T-helper 17 cell (primary cell): ENCODE results near the gene COL11A1. TPM values are rescaled to one million over a fixed set of nuclear protein-coding genes. Genes with fewer than 3 reads are reported as not detected.
"Not testable (repeated sequence)": the region's sequence is repeated elsewhere in the genome, so short reads cannot be mapped to it uniquely, and the experiment has no call there.

Experiments used
- ATAC-seq: fragments of 150-1000 bp; cut with Tn5 transposase; 2 replicates; pipeline ENCODE4 v1.10.0; 2021; ENCODE audit warnings: mild to moderate bottlenecking, moderate library complexity
- DNase-seq, 3 donors: peaks; one replicate each; pipeline versions ENCODE4 v3.0.0 to v3.0.0-alpha.2; 2020 to 2021
- H3K9me3 ChIP-seq: one replicate; pipeline ENCODE4 v1.7.0; 2013; ENCODE audit warnings: low read length, mild to moderate bottlenecking; ENCODE audit not compliant: control insufficient read depth, poor library complexity, severe bottlenecking
- H3K27ac Mint-ChIP-seq: one replicate; pipeline ENCODE4 v1.8.0; 2022; ENCODE audit warnings: mild to moderate bottlenecking, moderate library complexity, mixed read lengths
- H3K27me3 Mint-ChIP-seq: one replicate; pipeline ENCODE4 v1.8.0; 2022; ENCODE audit warnings: mixed read lengths
- H3K36me3 Mint-ChIP-seq: one replicate; pipeline ENCODE4 v1.8.0; 2022; ENCODE audit warnings: low read depth, mixed read lengths
- H3K4me1 Mint-ChIP-seq: one replicate; pipeline ENCODE4 v1.8.0; 2022; ENCODE audit warnings: mild to moderate bottlenecking, mixed read lengths
- H3K4me3 Mint-ChIP-seq: one replicate; pipeline ENCODE4 v1.8.0; 2022; ENCODE audit warnings: mild to moderate bottlenecking, moderate library complexity, mixed read lengths
- total RNA-seq, 4 donors: library from RNA in 2 of 4; stranded (reverse) in 2 of 4; gene quantifications; one replicate each; pipeline ENCODE4 v1.2.3 and lab custom pipeline; 2022 to 2026

Gene COL11A1
- total RNA-seq, 2 donors from 2014 or later = not detected

DNA sequence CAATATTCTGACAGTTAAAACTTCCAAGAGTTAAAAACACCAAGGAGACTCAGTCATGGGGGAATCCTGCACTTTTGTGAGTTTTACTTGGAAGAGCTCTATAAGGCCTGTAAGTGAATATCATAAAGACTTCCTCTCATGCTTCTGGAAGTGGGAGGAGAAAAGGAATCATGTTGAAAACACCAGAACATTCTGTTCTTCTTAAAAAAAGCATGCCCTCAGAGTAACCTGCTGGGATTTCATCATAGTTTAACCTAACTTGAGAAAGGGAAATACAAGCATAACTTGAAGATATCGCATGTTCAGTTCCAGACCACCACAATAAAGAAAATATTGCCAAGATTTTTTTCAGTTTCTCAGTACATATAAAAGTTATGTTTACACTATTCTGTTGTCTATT, 51.9 kb downstream of the COL11A1 start:
- no peaks in the 10 kb centered on the region for H3K9me3 ChIP-seq
- ATAC-seq (no peak), DNase-seq (no peak)
- Mint-ChIP-seq H3K36me3 (no peaks in the 10 kb centered on the region), H3K4me1 (peaks cover 2% of the 10 kb centered on the region), H3K27ac (no peak overlapping the region), H3K4me3 (no peak overlapping the region), H3K27me3 (no peaks in the 10 kb centered on the region)

DNA sequence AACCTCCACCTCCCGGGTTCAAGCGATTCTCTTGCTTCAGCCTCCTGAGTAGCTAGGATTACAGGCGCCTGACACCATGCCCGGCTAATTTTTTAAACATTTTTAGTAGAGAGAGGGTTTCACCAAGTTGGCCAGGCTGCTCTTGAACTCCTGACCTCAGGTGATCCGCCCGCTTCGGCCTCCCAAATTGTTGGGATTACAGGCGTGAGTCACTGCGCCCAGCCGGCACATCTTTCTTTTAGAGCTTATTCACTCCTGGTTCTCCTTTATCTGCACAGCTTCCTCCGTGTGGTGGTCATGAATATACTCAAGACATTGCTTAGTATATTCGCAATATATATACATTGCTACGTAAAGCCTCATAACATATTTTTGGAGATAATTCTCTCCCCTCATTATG, 80.2 kb downstream of the COL11A1 start:
- not testable (repeated sequence) for H3K4me1 Mint-ChIP-seq, ATAC-seq, H3K9me3 ChIP-seq, H3K36me3 Mint-ChIP-seq, H3K27me3 Mint-ChIP-seq, H3K4me3 Mint-ChIP-seq, DNase-seq, H3K27ac Mint-ChIP-seq

DNA sequence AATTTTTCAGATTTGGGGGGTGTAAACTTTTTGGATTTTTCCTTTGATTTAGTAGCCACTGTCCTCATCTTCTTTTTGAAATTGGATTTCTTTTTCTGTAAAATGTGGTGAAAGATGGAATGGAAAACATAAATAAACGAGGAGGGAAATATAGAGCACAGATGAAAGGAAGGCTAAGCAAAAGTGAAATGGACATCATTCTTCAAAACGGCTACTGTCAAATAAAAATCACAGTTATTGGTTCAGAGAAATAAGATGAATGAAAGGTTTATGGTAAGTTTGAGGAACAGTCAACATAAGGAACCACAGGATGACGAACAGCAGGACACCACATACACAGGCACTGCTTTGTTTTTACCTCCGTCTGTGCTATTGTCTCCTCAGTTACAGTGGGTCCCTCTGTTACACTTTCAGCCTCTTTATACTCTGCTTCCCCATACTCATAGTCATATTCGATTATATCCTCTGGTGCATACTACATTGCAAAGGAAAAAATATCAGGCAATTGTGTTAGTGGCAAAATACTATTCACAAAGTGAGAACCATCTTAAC, 82.4 kb downstream of the COL11A1 start:
- no peaks in the 10 kb centered on the region for H3K27me3 Mint-ChIP-seq
- no peak overlapping the region for H3K27ac Mint-ChIP-seq
- no peaks in the 10 kb centered on the region for H3K36me3 Mint-ChIP-seq
- no peak for DNase-seq
- ATAC-seq = no peak
- H3K4me3 Mint-ChIP-seq = no peak overlapping the region
- H3K9me3 ChIP-seq = no peaks in the 10 kb centered on the region
- no peaks in the 10 kb centered on the region for H3K4me1 Mint-ChIP-seq

DNA sequence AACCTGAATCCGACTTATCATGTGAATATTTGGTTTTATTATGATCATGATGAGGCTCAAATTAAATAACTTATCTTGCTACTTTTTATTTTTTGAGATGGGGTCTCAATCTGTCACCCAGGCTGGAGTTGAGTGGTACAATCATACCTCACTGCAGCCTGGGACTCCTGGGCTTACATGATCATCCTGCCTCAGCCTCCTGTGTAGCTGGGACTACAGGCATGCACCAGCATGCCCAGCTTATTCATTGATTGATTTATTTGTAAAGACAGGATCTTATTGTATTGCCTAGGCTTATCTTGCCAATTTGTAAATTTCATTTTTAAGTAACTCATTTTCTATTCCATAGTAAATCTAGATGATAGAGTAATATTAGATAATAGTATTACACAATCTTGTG, 84.3 kb downstream of the COL11A1 start:
- H3K4me3 Mint-ChIP-seq = no peak overlapping the region
- H3K9me3 ChIP-seq = no peaks in the 10 kb centered on the region
- H3K27me3 Mint-ChIP-seq = no peaks in the 10 kb centered on the region
- ATAC-seq (no peak), DNase-seq (no peak)
- H3K27ac Mint-ChIP-seq = no peak overlapping the region
- no peaks in the 10 kb centered on the region for H3K4me1 Mint-ChIP-seq
- no peaks in the 10 kb centered on the region for H3K36me3 Mint-ChIP-seq

DNA sequence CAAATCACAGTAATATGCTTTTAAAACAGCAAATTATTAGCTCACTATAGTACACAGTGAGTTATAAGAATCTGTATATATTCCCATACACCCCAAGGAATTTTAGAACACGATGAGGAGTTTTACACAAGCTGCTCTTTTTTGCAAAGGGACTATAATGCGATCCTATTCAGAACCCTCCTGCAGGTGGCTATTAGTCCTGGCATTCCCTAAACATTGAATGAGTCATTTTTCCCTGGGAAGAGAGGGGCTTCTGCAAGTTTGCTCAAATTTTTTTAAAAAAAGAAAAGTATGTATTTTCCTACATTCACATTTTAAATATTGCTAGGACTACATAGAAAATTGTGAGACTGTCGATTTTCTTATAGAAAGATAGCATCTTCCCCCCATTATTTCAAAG, 106.3 kb downstream of the COL11A1 start:
- no peak overlapping the region for H3K4me3 Mint-ChIP-seq
- H3K9me3 ChIP-seq = no peaks in the 10 kb centered on the region
- no peaks in the 10 kb centered on the region for H3K4me1 Mint-ChIP-seq
- no peaks in the 10 kb centered on the region for H3K36me3 Mint-ChIP-seq
- H3K27ac Mint-ChIP-seq = no peak overlapping the region
- ATAC-seq (no peak), DNase-seq (no peak)
- H3K27me3 Mint-ChIP-seq = no peaks in the 10 kb centered on the region

DNA sequence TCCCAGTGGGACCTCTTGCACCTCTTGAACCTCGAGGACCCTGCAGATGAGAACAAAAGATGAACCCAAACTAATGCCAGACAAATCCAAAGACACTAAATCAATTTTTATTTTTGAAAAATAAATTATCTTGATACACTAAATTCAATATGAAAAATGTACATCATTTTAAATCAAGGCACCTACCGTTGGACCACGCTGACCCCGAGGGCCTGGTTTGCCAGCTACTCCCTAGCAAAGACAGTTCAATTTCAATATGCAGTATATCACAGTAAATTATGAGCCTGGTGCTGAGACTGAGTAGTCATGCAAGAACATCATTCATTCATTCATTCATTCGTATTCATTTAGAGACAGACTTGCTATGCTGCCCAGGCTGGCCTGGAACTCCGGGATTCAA, 129.4 kb downstream of the COL11A1 start:
- no peak for DNase-seq
- Mint-ChIP-seq H3K27me3 (no peaks in the 10 kb centered on the region), H3K36me3 (no peaks in the 10 kb centered on the region), H3K4me3 (no peak overlapping the region), H3K4me1 (no peaks in the 10 kb centered on the region), H3K27ac (no peak overlapping the region)
- ATAC-seq = no peak
- H3K9me3 ChIP-seq = no peaks in the 10 kb centered on the region

DNA sequence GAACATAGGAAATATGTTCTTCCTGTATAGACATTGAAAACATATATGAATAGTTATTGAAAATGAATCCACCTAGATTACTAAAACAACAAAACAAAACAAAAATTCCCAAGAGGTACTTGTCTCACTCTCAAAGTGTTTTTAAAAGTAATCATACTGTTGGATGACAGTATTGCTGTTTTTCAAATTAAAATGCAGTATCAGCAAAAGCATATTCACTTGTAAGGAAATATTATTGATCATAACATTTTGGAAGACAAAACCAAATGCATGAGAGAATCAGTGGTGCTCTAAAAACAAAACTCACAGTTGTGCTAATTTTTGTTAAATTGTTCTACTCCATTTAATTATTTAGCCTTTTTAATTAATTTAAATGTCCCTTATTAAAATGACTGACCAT, 131.0 kb downstream of the COL11A1 start:
- no peaks in the 10 kb centered on the region for H3K27me3 Mint-ChIP-seq
- H3K36me3 Mint-ChIP-seq = no peaks in the 10 kb centered on the region
- no peak overlapping the region for H3K27ac Mint-ChIP-seq
- H3K9me3 ChIP-seq = no peaks in the 10 kb centered on the region
- DNase-seq = no peak
- ATAC-seq = no peak
- no peaks in the 10 kb centered on the region for H3K4me1 Mint-ChIP-seq
- H3K4me3 Mint-ChIP-seq = no peak overlapping the region

DNA sequence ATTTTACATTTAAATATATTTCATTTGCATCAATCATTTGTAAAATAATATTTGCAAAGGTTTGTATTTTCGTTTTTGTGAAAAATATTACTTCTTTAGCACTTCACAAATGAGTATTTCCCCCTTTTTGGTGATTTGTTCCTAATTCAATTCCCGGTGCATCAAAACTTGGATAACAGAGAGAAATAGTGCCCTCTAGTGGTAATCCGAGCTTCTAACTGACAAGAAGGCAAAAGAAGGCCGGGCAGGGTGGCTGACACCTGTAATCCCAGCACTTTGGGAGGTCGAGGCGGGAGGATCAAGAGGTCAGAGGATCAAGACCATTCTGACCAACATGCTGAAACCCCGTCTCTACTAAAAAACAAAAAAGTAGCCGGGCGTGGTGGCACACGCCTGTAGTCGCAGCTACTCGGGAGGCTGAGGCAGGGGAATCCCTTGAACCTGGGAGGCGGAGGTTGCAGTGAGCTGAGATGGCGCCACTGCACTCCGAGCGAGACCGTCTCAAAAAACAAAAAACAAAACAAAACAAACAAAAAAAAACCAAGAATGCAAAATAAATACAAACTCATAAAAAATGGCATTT, 137.7 kb downstream of the COL11A1 start:
- DNase-seq (no peak), ATAC-seq (no peak)
- Mint-ChIP-seq H3K4me3 (no peak overlapping the region), H3K36me3 (no peaks in the 10 kb centered on the region), H3K27ac (no peak overlapping the region), H3K4me1 (no peaks in the 10 kb centered on the region), H3K27me3 (no peaks in the 10 kb centered on the region)
- H3K9me3 ChIP-seq = no peaks in the 10 kb centered on the region

DNA sequence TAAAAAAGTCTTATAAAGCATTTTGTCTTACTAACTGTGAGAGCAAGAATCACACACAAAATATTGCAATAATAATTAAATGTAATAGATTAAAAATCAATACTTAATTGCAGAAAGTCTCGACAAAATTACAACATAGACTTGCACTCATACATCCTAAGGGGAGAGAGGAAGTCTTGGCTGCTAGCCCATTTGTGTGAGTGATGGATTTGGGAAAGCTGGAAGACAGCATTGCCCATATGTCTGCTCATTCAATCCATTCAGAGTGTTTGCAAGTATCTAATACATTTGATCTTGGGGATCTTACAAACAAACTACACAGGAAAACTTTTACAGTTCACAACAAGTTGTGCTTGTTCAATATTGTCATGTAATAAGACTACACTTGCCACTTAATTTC, 140.5 kb downstream of the COL11A1 start:
- Mint-ChIP-seq H3K4me1 (no peaks in the 10 kb centered on the region), H3K27ac (no peak overlapping the region), H3K27me3 (no peaks in the 10 kb centered on the region), H3K36me3 (no peaks in the 10 kb centered on the region), H3K4me3 (no peak overlapping the region)
- no peak for DNase-seq
- ATAC-seq = no peak
- H3K9me3 ChIP-seq = no peaks in the 10 kb centered on the region

DNA sequence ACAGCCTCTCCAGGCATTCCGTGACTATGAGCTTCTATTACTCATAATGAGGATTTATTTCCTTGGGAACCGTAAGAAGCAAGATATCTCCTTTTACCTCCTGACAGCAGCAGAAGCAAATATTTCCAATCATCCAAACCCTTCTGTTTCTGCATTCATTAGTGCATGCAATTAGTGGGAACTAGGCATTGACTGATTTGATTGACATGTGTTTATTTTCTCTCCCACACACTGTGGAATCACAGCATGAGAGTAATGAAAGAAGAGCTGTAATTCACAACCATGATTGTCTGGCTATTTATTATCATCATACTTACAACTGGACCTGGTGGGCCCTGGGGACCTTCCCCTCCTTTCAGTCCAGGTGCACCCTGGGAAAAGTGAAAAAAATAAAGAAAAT, 146.8 kb downstream of the COL11A1 start:
- Mint-ChIP-seq H3K4me1 (no peaks in the 10 kb centered on the region), H3K27me3 (no peaks in the 10 kb centered on the region), H3K36me3 (no peaks in the 10 kb centered on the region), H3K27ac (no peak overlapping the region), H3K4me3 (no peak overlapping the region)
- H3K9me3 ChIP-seq = no peaks in the 10 kb centered on the region
- DNase-seq (no peak), ATAC-seq (no peak)

DNA sequence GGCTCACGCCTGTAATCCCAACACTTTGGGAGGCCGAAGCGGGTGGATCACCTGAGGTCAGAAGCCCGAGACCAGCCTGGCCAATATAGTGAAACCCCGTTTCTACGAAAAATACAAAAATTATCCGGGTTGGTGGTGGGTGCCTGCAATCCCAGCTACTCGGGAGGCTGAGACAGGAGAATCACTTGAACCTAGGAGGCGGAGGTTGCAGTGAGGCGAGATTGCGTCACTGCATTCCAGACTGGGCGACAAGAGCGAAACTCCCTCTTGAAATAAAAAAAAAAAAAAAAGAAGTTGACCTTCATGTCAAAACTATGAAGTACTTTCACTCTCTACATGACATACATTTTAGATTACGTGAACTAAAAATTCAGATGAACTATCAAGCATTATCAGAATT, 153.7 kb downstream of the COL11A1 start:
- no peak for ATAC-seq
- no peak for DNase-seq
- Mint-ChIP-seq H3K27me3 (no peaks in the 10 kb centered on the region), H3K4me3 (no peak overlapping the region), H3K4me1 (no peaks in the 10 kb centered on the region), H3K36me3 (no peaks in the 10 kb centered on the region), H3K27ac (no peak overlapping the region)
- H3K9me3 ChIP-seq = no peaks in the 10 kb centered on the region

DNA sequence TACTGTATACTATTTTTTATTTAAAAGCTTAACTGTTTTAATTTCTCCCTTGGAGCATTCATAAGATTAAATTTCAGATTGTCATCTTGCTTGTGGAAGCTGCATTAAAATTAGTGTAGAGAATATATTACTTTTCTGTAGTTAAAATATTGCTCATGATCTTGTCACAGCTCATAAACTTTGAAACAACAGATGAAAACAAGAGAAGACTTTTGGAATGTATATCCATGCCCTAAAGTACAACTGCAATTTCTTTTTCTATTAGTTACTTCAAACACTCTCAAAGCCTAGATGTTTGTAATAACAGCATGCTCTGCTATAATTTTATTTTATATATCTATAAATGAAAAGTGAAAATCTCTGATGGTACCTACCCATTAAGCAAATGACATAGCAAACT, 155.9 kb downstream of the COL11A1 start:
- Mint-ChIP-seq H3K27me3 (no peaks in the 10 kb centered on the region), H3K36me3 (no peaks in the 10 kb centered on the region), H3K27ac (no peak overlapping the region), H3K4me1 (no peaks in the 10 kb centered on the region), H3K4me3 (no peak overlapping the region)
- DNase-seq = no peak
- ATAC-seq = no peak
- no peaks in the 10 kb centered on the region for H3K9me3 ChIP-seq

DNA sequence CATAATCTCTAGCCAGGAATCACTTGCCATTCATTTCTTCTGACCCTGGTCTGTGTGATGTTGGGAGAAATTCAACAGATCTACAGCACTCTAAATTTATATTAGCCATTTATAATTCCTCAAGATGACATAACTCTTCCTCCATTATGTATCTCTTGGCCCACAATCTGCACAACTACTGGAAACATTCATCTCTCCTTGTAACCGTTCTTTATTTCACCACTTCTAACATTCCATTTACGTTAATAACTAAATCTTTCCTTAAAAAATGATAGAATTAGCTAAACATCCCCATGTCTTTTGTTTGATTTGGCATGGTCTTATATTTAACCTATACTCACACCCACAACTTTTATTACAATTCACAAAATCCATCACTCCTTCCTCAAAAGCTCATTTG, 166.0 kb downstream of the COL11A1 start:
- DNase-seq (no peak), ATAC-seq (no peak)
- H3K9me3 ChIP-seq = no peaks in the 10 kb centered on the region
- Mint-ChIP-seq H3K36me3 (no peaks in the 10 kb centered on the region), H3K27me3 (no peaks in the 10 kb centered on the region), H3K4me3 (no peak overlapping the region), H3K27ac (no peak overlapping the region), H3K4me1 (no peaks in the 10 kb centered on the region)

DNA sequence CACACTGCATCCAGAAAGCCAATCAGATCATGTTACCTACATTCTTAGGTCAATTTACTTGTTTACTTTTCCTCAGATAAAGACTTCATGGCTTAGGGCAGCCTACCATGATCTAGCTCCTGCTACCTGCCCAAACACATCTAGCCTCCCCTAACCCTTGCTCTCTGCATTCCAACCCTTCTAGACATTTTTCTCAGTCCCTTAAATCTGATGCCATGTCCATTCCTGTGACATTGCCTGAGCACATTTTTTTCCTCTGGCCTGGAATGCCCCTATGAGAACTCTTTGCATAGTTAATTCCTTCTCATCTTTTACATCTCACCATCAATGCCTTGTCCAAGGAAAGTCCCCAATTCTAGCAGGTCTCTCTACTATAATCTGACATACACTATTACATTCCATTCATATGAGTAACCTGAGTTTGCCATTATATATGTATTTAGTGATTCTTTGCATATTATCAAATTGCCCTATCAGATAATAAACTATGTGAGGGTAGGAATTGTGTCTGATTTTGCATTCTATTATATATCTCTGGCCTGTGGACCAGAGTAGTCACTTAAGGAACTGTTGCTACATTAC, 166.9 kb downstream of the COL11A1 start:
- Mint-ChIP-seq H3K27ac (no peak overlapping the region), H3K4me3 (no peak overlapping the region), H3K4me1 (no peaks in the 10 kb centered on the region), H3K27me3 (no peaks in the 10 kb centered on the region), H3K36me3 (no peaks in the 10 kb centered on the region)
- no peaks in the 10 kb centered on the region for H3K9me3 ChIP-seq
- ATAC-seq (no peak), DNase-seq (no peak)
